22Rv1 (cell line): ENCODE results near the gene HSDL2.

ENCODE experiments used
- CTCF ChIP-seq: fragments of 450-650 bp; IDR thresholded peaks from 2 replicates; pipeline ENCODE4 v1.5.1; 2017; ENCODE audit warnings: mild to moderate bottlenecking
- ZFX ChIP-seq: fragments of 450-650 bp; IDR thresholded peaks from 2 replicates; pipeline ENCODE4 v1.6.1; 2017; ENCODE audit warnings: antibody characterized with exemption, borderline replicate concordance

DNA sequence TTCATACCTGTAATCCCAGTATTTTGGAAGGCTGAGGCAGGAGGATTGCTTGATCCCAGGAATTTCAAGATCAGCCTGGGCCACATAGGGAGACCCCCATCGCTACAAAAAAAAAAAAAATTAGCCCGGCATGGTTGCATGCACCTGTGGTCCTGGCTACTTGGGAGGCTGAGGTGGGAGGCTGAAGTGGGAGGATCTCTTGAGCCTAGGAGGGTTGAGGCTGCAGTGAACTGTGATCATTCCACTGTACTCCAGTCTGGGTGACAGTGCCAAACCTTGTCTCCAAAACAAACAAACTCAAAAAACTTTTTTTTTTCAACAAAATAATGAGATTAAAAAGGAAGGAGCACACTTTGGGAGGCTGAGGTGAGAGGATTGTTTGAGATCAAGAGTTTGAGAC lies 120.9 kb downstream of the HSDL2 start:
- no peak for TF ChIP-seq CTCF
- TF ChIP-seq ZFX = no peak
